ENCODE data around the gene MBD1. TPM values are rescaled to one million over a fixed set of nuclear protein-coding genes. Genes with fewer than 3 reads are reported as not detected.
"Not testable (repeated sequence)": the region's sequence is repeated elsewhere in the genome, so short reads cannot be mapped to it uniquely, and the experiment has no call there.

Gene MBD1
- total RNA-seq, 6 experiments from 2014 or later, result 29.7 to 32.4 (median 30.7) TPM

GRCh38 chr18:50311650-50312049 lies 30.3 kb upstream of the MBD1 start:
- H3K27ac ChIP-seq, result peak overlapping the region in 1 of 3 donors; percentile 10

GRCh38 chr18:50310080-50310479 lies 28.8 kb upstream of the MBD1 start:
- H3K9me3 ChIP-seq, result peaks cover 0 to 1% (median 0%) of the 10 kb centered on the region in 4 donors
- H3K27me3 ChIP-seq, result no peaks in the 10 kb centered on the region
- no peak for ATAC-seq
- 87% methylated on average over 10 of the region's 10 CpGs for WGBS (ENCODE audit: insufficient coverage, low coverage, low lambda C conversion rate, missing lambda C conversion rate)
- DNase-seq, result no peak
- no peak overlapping the region for H3K4me3 ChIP-seq
- no peak overlapping the region for H3K27ac ChIP-seq
- no peaks in the 10 kb centered on the region for H3K36me3 ChIP-seq
- intact Hi-C loops (cut with DNase I), result no loop called here
- no peak for TF ChIP-seq POLR2A (IDR thresholded peaks at IDR 0.05)
- no peak for TF ChIP-seq CTCF (IDR thresholded peaks at IDR 0.05)
- peaks cover 0 to 33% (median 5%) of the 10 kb centered on the region in 4 donors for H3K4me1 ChIP-seq

More at GRCh38 chr18:50311650-50312049, 30.3 kb upstream of the MBD1 start:
- Histone ChIP-seq H3K4me3 (no peak overlapping the region), H3K36me3 (no peaks in the 10 kb centered on the region), H3K4me1 (peaks cover 0 to 41% (median 5%) of the 10 kb centered on the region in 4 donors), H3K27me3 (no peaks in the 10 kb centered on the region), H3K9me3 (no peaks in the 10 kb centered on the region)
- ATAC-seq (peak in 1 of 4 donors; percentile 12), DNase-seq (peak in 1 of 3 donors; percentile 47)
- TF ChIP-seq CTCF (IDR thresholded peaks at IDR 0.05) (no peak), POLR2A (IDR thresholded peaks at IDR 0.05) (no peak)
- intact Hi-C loops (cut with DNase I), result no loop called here
- 47% methylated on average over 3 of the region's 3 CpGs for WGBS (ENCODE audit: insufficient coverage, low coverage, low lambda C conversion rate, missing lambda C conversion rate)

- H3K36me3 ChIP-seq; H3K27me3 ChIP-seq; H3K4me3 ChIP-seq; DNase-seq; H3K9me3 ChIP-seq; intact Hi-C loops (cut with DNase I); ATAC-seq: not testable (repeated sequence)
- Histone ChIP-seq H3K4me1 (peaks cover 0 to 21% (median 3%) of the 10 kb centered on the region in 4 donors), H3K27ac (peak overlapping the region in 1 of 3 donors; percentile 58)
- WGBS (ENCODE audit: insufficient coverage, low coverage, low lambda C conversion rate, missing lambda C conversion rate), result 55% methylated on average over 5 of the region's 5 CpGs
These were observed 27.5 kb upstream of the MBD1 start for GRCh38 chr18:50308851-50309250.

GRCh38 chr18:50307738-50308470 lies 26.6 kb upstream of the MBD1 start:
- ATAC-seq, result peak; percentile 94 to 97 (median 96)
- peak; percentile 89 to 94 (median 94) for DNase-seq
- Histone ChIP-seq H3K9me3 (peaks cover 0 to 2% (median 0%) of the 10 kb centered on the region in 4 donors), H3K36me3 (no peaks in the 10 kb centered on the region), H3K27ac (peak overlapping the region in 1 of 3 donors; percentile 58), H3K4me3 (peak overlapping the region; percentile 14 to 44 (median 42)), H3K27me3 (no peaks in the 10 kb centered on the region), H3K4me1 (peaks cover 0 to 14% (median 0%) of the 10 kb centered on the region in 4 donors)
- 2% methylated on average over 21 of the region's 26 CpGs for WGBS (ENCODE audit: insufficient coverage, low coverage, low lambda C conversion rate, missing lambda C conversion rate)
- intact Hi-C loops (cut with DNase I), result no loop called here
- TF ChIP-seq POLR2A (IDR thresholded peaks at IDR 0.05), result peak; percentile 46
- no peak for TF ChIP-seq CTCF (IDR thresholded peaks at IDR 0.05)

- DNase-seq (no peak), ATAC-seq (no peak)
- Histone ChIP-seq H3K36me3 (no peaks in the 10 kb centered on the region), H3K27ac (no peak overlapping the region), H3K9me3 (peaks cover 0 to 2% (median 0%) of the 10 kb centered on the region in 4 donors), H3K27me3 (no peaks in the 10 kb centered on the region), H3K4me3 (peak overlapping the region; percentile 14 to 44 (median 42)), H3K4me1 (peaks cover 0 to 14% (median 0%) of the 10 kb centered on the region in 4 donors)
- intact Hi-C loops (cut with DNase I), result no loop called here
- WGBS (ENCODE audit: insufficient coverage, low coverage, low lambda C conversion rate, missing lambda C conversion rate), result 7% methylated on average over 3 of the region's 8 CpGs
- TF ChIP-seq POLR2A (IDR thresholded peaks at IDR 0.05), result no peak
- no peak for TF ChIP-seq CTCF (IDR thresholded peaks at IDR 0.05)
These were observed 26.0 kb upstream of the MBD1 start for GRCh38 chr18:50307400-50307737.

Measured in right lobe of liver (tissue), 6 donors.